Psoas muscle (tissue), 8 donors: ENCODE data around the gene WDSUB1. TPM values are rescaled to one million over a fixed set of nuclear protein-coding genes. Genes with fewer than 3 reads are reported as not detected.

Experiments used
- ATAC-seq, 4 donors: fragments of 200-7000 bp; cut with Tn5 transposase; one replicate each; pipeline ENCODE4 v1.9.1; 2020; ENCODE audit warnings: moderate library complexity in 3 of 4, mild to moderate bottlenecking in 2 of 4
- DNase-seq, 2 donors: peaks; one replicate each; pipeline ENCODE4 v3.0.0-alpha.2; 2020
- H3K27ac ChIP-seq: fragments of 200-600 bp; one replicate; pipeline ENCODE4 v1.8.0; 2022
- H3K27me3 ChIP-seq, 3 donors: fragments of 200-600 bp in 1 of 3; one replicate each; pipeline versions ENCODE4 v1.6.1 to v1.8.0; 2013 to 2022; ENCODE audit warnings: low read length in 2 of 3, mild to moderate bottlenecking in 2 of 3, moderate library complexity in 1 of 3; ENCODE audit not compliant: insufficient read depth in 3 of 3
- H3K36me3 ChIP-seq, 2 donors: fragments of 200-600 bp in 1 of 2; one replicate each; pipeline versions ENCODE4 v1.6.1 to v1.8.0; 2013 to 2022; ENCODE audit warnings: low read depth in 1 of 2, mild to moderate bottlenecking in 1 of 2, moderate library complexity in 1 of 2; ENCODE audit not compliant: insufficient read depth in 1 of 2
- H3K4me1 ChIP-seq: fragments of 200-600 bp; one replicate; pipeline ENCODE4 v1.8.0; 2022
- H3K4me3 ChIP-seq: fragments of 200-600 bp; one replicate; pipeline ENCODE4 v1.8.0; 2022; ENCODE audit warnings: mild to moderate bottlenecking
- H3K9me3 ChIP-seq: fragments of 200-600 bp; one replicate; pipeline ENCODE4 v1.8.0; 2022
- CTCF ChIP-seq: fragments of 200-600 bp; IDR thresholded peaks from one replicate; pipeline ENCODE4 v1.8.0; 2022; ENCODE audit warnings: antibody characterized with exemption
- WGBS, 3 donors: extraction: QIAGEN DNeasy Blood & Tissue Kit; methylation state at CpG; one replicate each; pipeline versions ENCODE4 v1.1.6 to v1.1.7; 2013; 5-methylcytosine and 5-hydroxymethylcytosine counted together
- intact Hi-C, 2 donors: fragments of 100-400 bp; cut with DNase I; formaldehyde crosslinking; loops; one replicate each; pipeline versions ENCODE4 v1.11.0 to v1.14.2; 2022
- polyA plus RNA-seq, 3 donors: library from polyadenylated mRNA; stranded (reverse); fragments of 200-250 nt; gene quantifications; one replicate each; pipeline ENCODE4 v1.2.3, GENCODE V29; 2013
- total RNA-seq, 4 donors: library from RNA; stranded (reverse); fragmentation: NEBNext Ultra II Directional in 2 of 4; extraction: Animal tissue kit (Norgen Biotek cat#: 25700) in 2 of 4; gene quantifications; one replicate each; pipeline versions ENCODE4 v1.2.1 to v1.2.4, GENCODE V29; 2021 to 2023
- donor health status: healthy with polysubstance abuse.
- donor health status: DM: no; HTN: no; CAD: no; lungs with moderate emphysema.
- donor health status: Bipolar disorder and iron deficiency.
- donor health status: healthy.
- donor health status: DM: yes; HTN: yes; CAD: no.
- donor health status: DM: no; HTN: no; CAD: no.
- donor health status: DM: no; HTN: no; CAD: no.
- donor health status: DM: yes; HTN: yes; CAD: no.

Gene WDSUB1
- total and polyA plus RNA-seq, 7 donors: 3.5 to 4.9 (median 4.4) TPM

GRCh38 chr2:159272156-159272555 lies 14.3 kb downstream of the WDSUB1 start:
- Histone ChIP-seq H3K9me3 (no peaks in the 10 kb centered on the region), H3K27ac (no peak overlapping the region), H3K4me3 (no peak overlapping the region), H3K4me1 (no peaks in the 10 kb centered on the region), H3K27me3 (no peaks in the 10 kb centered on the region), H3K36me3 (peaks cover 0 to 30% of the 10 kb centered on the region in 2 donors)
- TF ChIP-seq CTCF: no peak
- intact Hi-C loops: no loop called here
- 65 to 88% (median 70%) methylated on average over 5 of the region's 5 CpGs for WGBS, 3 donors
- DNase-seq: no peak
- ATAC-seq: no peak

GRCh38 chr2:159270744-159271379 lies 15.6 kb downstream of the WDSUB1 start:
- no peaks in the 10 kb centered on the region for H3K27me3 ChIP-seq
- ATAC-seq (no peak), DNase-seq (no peak)
- intact Hi-C loops: no loop called here
- no peak overlapping the region for H3K4me3 ChIP-seq
- TF ChIP-seq CTCF: no peak
- no peak overlapping the region for H3K27ac ChIP-seq
- WGBS, 3 donors: 97 to 98% (median 97%) methylated on average over 4 of the region's 4 CpGs
- H3K4me1 ChIP-seq: no peaks in the 10 kb centered on the region
- H3K36me3 ChIP-seq: peaks cover 0 to 26% of the 10 kb centered on the region in 2 donors
- no peaks in the 10 kb centered on the region for H3K9me3 ChIP-seq

- TF ChIP-seq CTCF: no peak
- peak in 2 of 4 donors; percentile 54 to 70 for ATAC-seq
- intact Hi-C loops: no loop called here
Observed at GRCh38 chr2:159267921-159268320, 18.6 kb downstream of the WDSUB1 start.

GRCh38 chr2:159266554-159266953 lies 19.9 kb downstream of the WDSUB1 start:
- Histone ChIP-seq H3K27ac (no peak overlapping the region), H3K4me3 (no peak overlapping the region), H3K9me3 (no peaks in the 10 kb centered on the region), H3K36me3 (peaks cover 0 to 7% of the 10 kb centered on the region in 2 donors), H3K4me1 (no peaks in the 10 kb centered on the region), H3K27me3 (no peaks in the 10 kb centered on the region)
- ATAC-seq: no peak
- no peak for TF ChIP-seq CTCF
- DNase-seq: no peak
- 96 to 97% (median 97%) methylated on average over 3 of the region's 3 CpGs for WGBS, 3 donors
- intact Hi-C loops: no loop called here

More at GRCh38 chr2:159267921-159268320, 18.6 kb downstream of the WDSUB1 start:
- Histone ChIP-seq H3K27ac (no peak overlapping the region), H3K4me3 (no peak overlapping the region), H3K4me1 (no peaks in the 10 kb centered on the region), H3K36me3 (peaks cover 0 to 7% of the 10 kb centered on the region in 2 donors), H3K9me3 (no peaks in the 10 kb centered on the region), H3K27me3 (no peaks in the 10 kb centered on the region)
- DNase-seq: no peak
- 86 to 95% (median 87%) methylated on average over 1 of the region's 1 CpG for WGBS, 3 donors

- TF ChIP-seq CTCF: no peak
- no peaks in the 10 kb centered on the region for H3K9me3 ChIP-seq
- WGBS, 3 donors: 73 to 90% (median 85%) methylated on average over 1 of the region's 1 CpG
- no peaks in the 10 kb centered on the region for H3K27me3 ChIP-seq
- no peaks in the 10 kb centered on the region for H3K36me3 ChIP-seq
- no peaks in the 10 kb centered on the region for H3K4me1 ChIP-seq
- no peak overlapping the region for H3K27ac ChIP-seq
- intact Hi-C loops: no loop called here
- DNase-seq: no peak
- ATAC-seq: no peak
- no peak overlapping the region for H3K4me3 ChIP-seq
Observed at GRCh38 chr2:159265171-159265576, 21.3 kb downstream of the WDSUB1 start.
